Measurements from ENCODE around the gene PRG3. TPM values are rescaled to one million over a fixed set of nuclear protein-coding genes. Genes with fewer than 3 reads are reported as not detected.
A peak's percentile ranks its signal among the peaks of the same experiment; 100 is the strongest.

Gene PRG3
- polyA plus RNA-seq, 3 donors = not detected

DNA sequence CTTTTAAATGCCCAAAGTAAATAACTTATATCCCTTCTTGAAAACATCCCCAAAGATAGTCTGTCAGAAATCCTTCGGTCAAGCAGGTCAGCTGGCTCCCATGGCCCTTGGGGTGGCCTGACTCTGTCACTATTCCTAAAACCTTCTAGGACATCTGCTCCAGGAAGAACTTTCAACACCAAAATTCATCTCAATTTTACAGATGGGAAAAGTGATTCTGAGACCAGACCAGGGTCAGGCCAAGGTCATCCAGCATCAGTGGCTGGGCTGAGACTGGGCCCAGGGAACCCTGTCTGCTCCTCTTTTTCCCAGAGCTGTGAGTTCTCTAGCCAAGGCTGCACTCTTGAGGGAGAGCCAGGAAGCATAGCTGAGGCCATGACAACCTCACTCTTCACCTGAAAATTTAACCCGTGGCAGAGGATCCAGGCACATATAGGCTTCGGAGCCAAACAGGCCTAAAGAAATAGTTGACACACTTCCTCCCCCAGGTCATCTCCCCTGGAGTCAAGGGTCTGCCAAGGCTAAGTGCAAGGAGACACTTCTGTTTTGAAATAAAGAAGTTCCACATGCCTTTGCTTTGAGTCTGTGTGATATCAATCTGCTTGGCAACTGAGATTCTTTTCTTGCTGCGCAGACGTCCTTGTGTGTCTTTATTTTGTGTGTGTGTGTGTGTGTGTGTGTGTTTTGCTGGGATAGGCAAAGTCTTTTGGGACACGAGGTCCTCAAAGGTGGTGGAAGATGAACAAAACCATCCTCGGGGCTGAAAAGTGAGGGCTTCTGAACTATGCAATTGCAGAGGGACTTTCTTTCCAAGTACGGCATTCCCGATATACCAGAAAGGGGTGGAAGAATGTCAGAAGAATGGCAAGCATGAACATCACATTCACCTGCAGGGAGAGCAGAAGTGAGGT lies 26.3 kb upstream of the PRG3 start:
- intact Hi-C loops (cut with micrococcal nuclease) = no loop called here
- Mint-ChIP-seq H3K4me1 (peaks cover 34% of the 10 kb centered on the region), H3K27me3 (ENCODE audit: low read depth in 3 of 3) (peaks cover 0 to 3% (median 2%) of the 10 kb centered on the region in 3 donors), H3K36me3 (peaks cover 64 to 68% of the 10 kb centered on the region in 2 donors), H3K4me3 (no peak overlapping the region), H3K27ac (peak overlapping the region; percentile 3 to 91 (median 77)), H3K9me3 (peaks cover 4 to 17% (median 9%) of the 10 kb centered on the region in 7 donors)
- Histone ChIP-seq H3K27me3 (ENCODE audit: control insufficient read depth in 2 of 2, insufficient read depth in 2 of 2, low read length in 2 of 2) (no peaks in the 10 kb centered on the region), H3K36me3 (replicated peaks in 1 of 2; ENCODE audit: control insufficient read depth in 1 of 2, insufficient read depth in 2 of 2, low read length in 2 of 2) (peaks cover 54 to 65% of the 10 kb centered on the region in 2 donors), H4K20me1 (ENCODE audit: insufficient read depth, low read length) (peaks cover 61% of the 10 kb centered on the region), H3K79me2 (ENCODE audit: insufficient read depth, low read length) (peaks cover 12% of the 10 kb centered on the region), H3K9me3 (replicated peaks in 1 of 2; ENCODE audit: control insufficient read depth in 1 of 2, insufficient read depth in 1 of 2, low read length in 2 of 2) (peaks cover 0 to 9% of the 10 kb centered on the region in 2 donors), H3K9ac (ENCODE audit: insufficient read depth, low read length, poor library complexity, severe bottlenecking) (no peak overlapping the region), H2AFZ (ENCODE audit: insufficient read depth, low read depth, low read length, poor library complexity, severe bottlenecking) (no peak overlapping the region), H3K4me2 (replicated peaks; ENCODE audit: extremely low read depth, low read length, poor library complexity, severe bottlenecking) (no peak overlapping the region), H3K4me1 (ENCODE audit: control insufficient read depth in 1 of 2, insufficient read depth in 2 of 2, low read length in 2 of 2) (peaks cover 25 to 26% of the 10 kb centered on the region in 2 donors), H3K27ac (ENCODE audit: low read depth in 1 of 2, low read length in 2 of 2) (peak overlapping the region; percentile 7 to 63), H3K4me3 (replicated peaks in 1 of 3; ENCODE audit: low read depth in 2 of 3, low read length in 3 of 3) (peak overlapping the region in 1 of 3 experiments; percentile 2)
- no peak for DNase-seq
- 88% methylated on average over 8 of the region's 9 CpGs for WGBS (ENCODE audit: insufficient coverage)
- TF ChIP-seq CTCF (IDR thresholded peaks at IDR 0.05) = no peak

- peak overlapping the region; percentile 38 for H3K4me2 ChIP-seq (replicated peaks; ENCODE audit: extremely low read depth, low read length, poor library complexity, severe bottlenecking)
- no peaks in the 10 kb centered on the region for H3K27me3 ChIP-seq (ENCODE audit: control insufficient read depth in 2 of 2, insufficient read depth in 2 of 2, low read length in 2 of 2)
- H3K4me3 Mint-ChIP-seq = no peak overlapping the region
- peak overlapping the region in 1 of 2 donors; percentile 63 for H3K27ac ChIP-seq (ENCODE audit: low read depth in 1 of 2, low read length in 2 of 2)
- peak overlapping the region in 1 of 3 experiments; percentile 2 for H3K4me3 ChIP-seq (replicated peaks in 1 of 3; ENCODE audit: low read depth in 2 of 3, low read length in 3 of 3)
- H3K9me3 ChIP-seq (replicated peaks in 1 of 2; ENCODE audit: control insufficient read depth in 1 of 2, insufficient read depth in 1 of 2, low read length in 2 of 2) = peaks cover 0 to 9% of the 10 kb centered on the region in 2 donors
- H3K9ac ChIP-seq (ENCODE audit: insufficient read depth, low read length, poor library complexity, severe bottlenecking) = no peak overlapping the region
- peaks cover 46 to 58% of the 10 kb centered on the region in 2 donors for H3K36me3 ChIP-seq (replicated peaks in 1 of 2; ENCODE audit: control insufficient read depth in 1 of 2, insufficient read depth in 2 of 2, low read length in 2 of 2)
- 0% methylated on average over 1 of the region's 4 CpGs for WGBS (ENCODE audit: insufficient coverage)
- H3K27ac Mint-ChIP-seq = peak overlapping the region; percentile 35 to 91 (median 77)
- TF ChIP-seq CTCF (IDR thresholded peaks at IDR 0.05) = no peak
- no peak overlapping the region for H2AFZ ChIP-seq (ENCODE audit: insufficient read depth, low read depth, low read length, poor library complexity, severe bottlenecking)
- H4K20me1 ChIP-seq (ENCODE audit: insufficient read depth, low read length) = peaks cover 59% of the 10 kb centered on the region
- H3K36me3 Mint-ChIP-seq = peaks cover 57 to 61% of the 10 kb centered on the region in 2 donors
- H3K27me3 Mint-ChIP-seq (ENCODE audit: low read depth in 3 of 3) = peaks cover 0 to 3% (median 2%) of the 10 kb centered on the region in 3 donors
- peak; percentile 53 to 89 (median 72) for DNase-seq
- peaks cover 34% of the 10 kb centered on the region for H3K4me1 Mint-ChIP-seq
- peaks cover 25 to 26% of the 10 kb centered on the region in 2 donors for H3K4me1 ChIP-seq (ENCODE audit: control insufficient read depth in 1 of 2, insufficient read depth in 2 of 2, low read length in 2 of 2)
- intact Hi-C loops (cut with micrococcal nuclease) = no loop called here
- H3K79me2 ChIP-seq (ENCODE audit: insufficient read depth, low read length) = peaks cover 12% of the 10 kb centered on the region
- H3K9me3 Mint-ChIP-seq = peaks cover 4 to 17% (median 9%) of the 10 kb centered on the region in 7 donors
These were observed 25.5 kb upstream of the PRG3 start for GRCh38 chr11:57406337-57406904.

Data from CD14-positive monocyte (primary cell).